Measurements from ENCODE around the gene AATK. TPM values are rescaled to one million over a fixed set of nuclear protein-coding genes. Genes with fewer than 3 reads are reported as not detected.

AATK gene
- total RNA-seq, 1 experiment from 2014 or later = 1.1 TPM

DNA sequence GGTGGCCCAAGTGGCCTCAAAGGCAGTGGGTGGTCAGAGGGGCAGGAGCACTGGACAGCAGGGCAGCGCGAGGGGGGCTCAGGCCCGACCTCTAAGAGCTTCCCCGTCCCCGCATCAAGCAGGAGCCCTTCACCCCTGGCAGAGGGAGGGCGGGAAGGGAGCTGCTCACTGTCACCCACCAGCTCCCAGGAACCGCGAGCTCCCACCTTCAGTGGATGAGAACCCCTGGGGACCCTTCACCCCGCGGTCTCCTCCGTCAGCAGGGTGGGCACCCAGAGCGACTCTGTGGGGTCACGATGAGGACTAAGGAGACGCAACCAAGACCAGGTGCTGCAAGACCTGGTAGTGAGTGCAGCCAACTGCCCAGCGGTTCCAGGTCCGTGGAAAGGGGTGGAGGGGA, 43.1 kb upstream of the AATK start:
- CTCF ChIA-PET = no interaction called here
- H3K9me3 ChIP-seq (ENCODE audit: low read length) = no peaks in the 10 kb centered on the region
- POLR2A ChIA-PET (ENCODE audit: unreplicated experiment) = no interaction called here
- H3K9me2 ChIP-seq (replicated peaks; ENCODE audit: low read length) = no peaks in the 10 kb centered on the region
- no peaks in the 10 kb centered on the region for H4K20me1 ChIP-seq (ENCODE audit: low read length)
- H3K4me1 ChIP-seq (ENCODE audit: insufficient read depth, low read length) = no peaks in the 10 kb centered on the region
- no peak overlapping the region for H3K27ac ChIP-seq (ENCODE audit: low read length)
- intact Hi-C loops (cut with micrococcal nuclease) = no loop called here
- H3K27me3 ChIP-seq (ENCODE audit: low read length) = no peaks in the 10 kb centered on the region
- no peaks in the 10 kb centered on the region for H3K79me2 ChIP-seq (ENCODE audit: low read length)
- no peaks in the 10 kb centered on the region for H3F3A ChIP-seq (ENCODE audit: low read length, unreplicated experiment)
- no peaks in the 10 kb centered on the region for H3K36me3 ChIP-seq (ENCODE audit: low read depth, low read length)
- no peak overlapping the region for H2AFZ ChIP-seq (ENCODE audit: low read length)
- H3K9ac ChIP-seq (ENCODE audit: low read length) = no peak overlapping the region
- no TSS peak for BruUV-seq (replicated peaks)
- ATAC-seq (no peak), DNase-seq (no peak)
- no peak overlapping the region for H3K4me2 ChIP-seq (ENCODE audit: low read length)
- no peak overlapping the region for H3K4me3 ChIP-seq (ENCODE audit: low read length)
- no peak for TF ChIP-seq EZH2 (IDR thresholded peaks at IDR 0.05; ENCODE audit: low read length, unreplicated experiment)
- TF ChIP-seq EZH2phosphoT487 (IDR thresholded peaks at IDR 0.05; ENCODE audit: borderline replicate concordance, low read length) = no peak
- TF ChIP-seq, protein P1, sequence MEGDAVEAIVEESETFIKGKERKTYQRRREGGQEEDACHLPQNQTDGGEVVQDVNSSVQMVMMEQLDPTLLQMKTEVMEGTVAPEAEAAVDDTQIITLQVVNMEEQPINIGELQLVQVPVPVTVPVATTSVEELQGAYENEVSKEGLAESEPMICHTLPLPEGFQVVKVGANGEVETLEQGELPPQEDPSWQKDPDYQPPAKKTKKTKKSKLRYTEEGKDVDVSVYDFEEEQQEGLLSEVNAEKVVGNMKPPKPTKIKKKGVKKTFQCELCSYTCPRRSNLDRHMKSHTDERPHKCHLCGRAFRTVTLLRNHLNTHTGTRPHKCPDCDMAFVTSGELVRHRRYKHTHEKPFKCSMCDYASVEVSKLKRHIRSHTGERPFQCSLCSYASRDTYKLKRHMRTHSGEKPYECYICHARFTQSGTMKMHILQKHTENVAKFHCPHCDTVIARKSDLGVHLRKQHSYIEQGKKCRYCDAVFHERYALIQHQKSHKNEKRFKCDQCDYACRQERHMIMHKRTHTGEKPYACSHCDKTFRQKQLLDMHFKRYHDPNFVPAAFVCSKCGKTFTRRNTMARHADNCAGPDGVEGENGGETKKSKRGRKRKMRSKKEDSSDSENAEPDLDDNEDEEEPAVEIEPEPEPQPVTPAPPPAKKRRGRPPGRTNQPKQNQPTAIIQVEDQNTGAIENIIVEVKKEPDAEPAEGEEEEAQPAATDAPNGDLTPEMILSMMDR (conservative IDR thresholded peaks at IDR 0.05; ENCODE audit: low read depth, low read length) = no peak

DNA sequence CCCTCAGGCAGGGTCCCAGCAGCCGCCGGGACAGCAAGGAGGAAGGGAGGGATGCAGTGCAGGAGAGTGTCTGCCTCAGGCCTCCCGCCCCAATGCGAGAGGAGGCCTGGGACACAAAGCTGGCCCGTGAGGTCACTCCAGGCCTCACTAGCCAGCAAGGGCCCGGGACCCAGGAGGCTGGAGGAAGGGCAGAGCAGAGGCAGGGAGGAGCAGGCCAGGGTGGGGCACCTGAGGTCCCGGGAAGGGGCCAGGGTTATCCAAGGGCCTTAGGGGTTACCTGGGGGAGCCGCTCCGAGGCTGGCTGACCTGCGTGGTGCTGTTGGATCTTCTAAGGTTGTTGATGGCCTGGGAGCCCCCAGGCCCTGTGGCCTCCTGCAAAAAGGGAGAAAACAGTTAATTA, 42.6 kb upstream of the AATK start:
- Histone ChIP-seq H3K27ac (ENCODE audit: low read length) (no peak overlapping the region), H2AFZ (ENCODE audit: low read length) (no peak overlapping the region), H3K79me2 (ENCODE audit: low read length) (no peaks in the 10 kb centered on the region), H3K9me3 (ENCODE audit: low read length) (no peaks in the 10 kb centered on the region), H3K4me2 (ENCODE audit: low read length) (no peak overlapping the region), H3K4me1 (ENCODE audit: insufficient read depth, low read length) (no peaks in the 10 kb centered on the region), H3K4me3 (ENCODE audit: low read length) (no peak overlapping the region), H3K36me3 (ENCODE audit: low read depth, low read length) (no peaks in the 10 kb centered on the region), H3K9me2 (replicated peaks; ENCODE audit: low read length) (no peaks in the 10 kb centered on the region), H3K9ac (ENCODE audit: low read length) (no peak overlapping the region), H3K27me3 (ENCODE audit: low read length) (no peaks in the 10 kb centered on the region), H3F3A (ENCODE audit: low read length, unreplicated experiment) (no peaks in the 10 kb centered on the region), H4K20me1 (ENCODE audit: low read length) (no peaks in the 10 kb centered on the region)
- intact Hi-C loops (cut with micrococcal nuclease) = no loop called here
- TF ChIP-seq EZH2 (IDR thresholded peaks at IDR 0.05; ENCODE audit: low read length, unreplicated experiment) (no peak), EZH2phosphoT487 (IDR thresholded peaks at IDR 0.05; ENCODE audit: borderline replicate concordance, low read length) (no peak)
- TF ChIP-seq, protein P1 (conservative IDR thresholded peaks at IDR 0.05; ENCODE audit: low read depth, low read length) = no peak
- CTCF ChIA-PET = no interaction called here
- POLR2A ChIA-PET (ENCODE audit: unreplicated experiment) = no interaction called here
- ATAC-seq (no peak), DNase-seq (no peak)
- no TSS peak for BruUV-seq (replicated peaks)

DNA sequence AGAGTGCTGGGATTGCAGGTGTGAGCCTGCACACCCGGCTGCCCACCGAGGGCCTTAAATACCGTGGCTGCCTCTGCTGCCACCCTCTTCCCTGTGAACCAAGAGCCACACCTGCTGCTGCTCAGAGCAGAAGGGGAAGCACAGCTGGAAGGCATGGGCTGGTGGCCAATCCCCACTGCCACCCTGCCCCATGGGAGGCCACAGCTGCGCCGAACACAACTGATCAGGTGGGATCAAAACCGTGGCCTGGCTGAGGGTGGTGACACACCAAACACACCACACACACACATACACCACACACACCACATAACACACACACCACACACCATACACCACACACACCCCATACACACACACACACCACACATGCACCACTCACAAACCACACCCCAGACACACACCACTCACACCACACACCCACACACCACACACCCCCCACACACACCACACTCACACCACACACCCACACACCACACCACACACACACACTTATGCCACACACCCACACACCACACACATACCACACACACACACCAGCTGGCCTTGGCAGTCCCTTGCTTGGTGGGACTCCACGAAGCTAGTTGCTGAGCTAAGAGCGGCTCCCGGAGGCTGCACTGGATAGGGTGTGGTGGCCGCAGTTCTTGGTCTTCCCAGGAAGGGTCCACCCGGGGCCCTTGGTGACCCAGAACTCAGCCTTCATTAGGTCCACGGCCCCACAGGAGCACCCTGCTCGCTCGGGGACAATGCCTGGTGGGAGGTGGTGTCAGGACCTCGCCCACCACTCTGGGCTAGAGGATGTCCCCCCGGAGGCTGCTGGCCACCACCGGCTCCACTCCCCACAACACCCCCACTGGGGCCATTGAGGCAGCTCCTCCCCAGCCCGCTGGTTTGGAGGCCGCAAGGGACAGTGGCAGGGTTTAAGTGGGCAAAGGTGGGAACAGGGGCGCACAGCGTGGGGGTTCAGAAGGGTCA, 41.9 kb upstream of the AATK start:
- no peaks in the 10 kb centered on the region for H3K36me3 ChIP-seq (ENCODE audit: low read depth, low read length)
- no peak overlapping the region for H2AFZ ChIP-seq (ENCODE audit: low read length)
- no peaks in the 10 kb centered on the region for H3K27me3 ChIP-seq (ENCODE audit: low read length)
- no peaks in the 10 kb centered on the region for H3K9me2 ChIP-seq (replicated peaks; ENCODE audit: low read length)
- H3K9me3 ChIP-seq (ENCODE audit: low read length) = no peaks in the 10 kb centered on the region
- no peaks in the 10 kb centered on the region for H3F3A ChIP-seq (ENCODE audit: low read length, unreplicated experiment)
- DNase-seq (no peak), ATAC-seq (no peak)
- ChIA-PET POLR2A (ENCODE audit: unreplicated experiment) (no interaction called here), CTCF (no interaction called here)
- no TSS peak for BruUV-seq (replicated peaks)
- no peak overlapping the region for H3K4me2 ChIP-seq (ENCODE audit: low read length)
- H3K9ac ChIP-seq (ENCODE audit: low read length) = no peak overlapping the region
- no peaks in the 10 kb centered on the region for H3K79me2 ChIP-seq (ENCODE audit: low read length)
- H3K4me1 ChIP-seq (ENCODE audit: insufficient read depth, low read length) = no peaks in the 10 kb centered on the region
- H4K20me1 ChIP-seq (ENCODE audit: low read length) = no peaks in the 10 kb centered on the region
- no peak for TF ChIP-seq EZH2phosphoT487 (IDR thresholded peaks at IDR 0.05; ENCODE audit: borderline replicate concordance, low read length)
- intact Hi-C loops (cut with micrococcal nuclease) = no loop called here
- no peak overlapping the region for H3K27ac ChIP-seq (ENCODE audit: low read length)
- H3K4me3 ChIP-seq (ENCODE audit: low read length) = no peak overlapping the region
